ENCODE results near the gene ZNF84.

Gene ZNF84

GRCh38 chr12:133037207-133038005 lies at the start of gene ZNF84:
Gene ZNF84, plus strand, starts transcription at chr12:133037509. Its CDS starts 3,959 bp downstream, at chr12:133041468.
- in situ Hi-C loops (cut with MboI; ENCODE audit: low sequenced_read_pairs), result no loop called here

GRCh38 chr12:132998741-132999140 lies 38.6 kb upstream of the ZNF84 start:
- in situ Hi-C loops (cut with MboI; ENCODE audit: low sequenced_read_pairs), result no loop called here

GRCh38 chr12:133010657-133011297 lies 26.5 kb upstream of the ZNF84 start:
- in situ Hi-C loops (cut with MboI; ENCODE audit: low sequenced_read_pairs), result no loop called here

- in situ Hi-C loops (cut with MboI; ENCODE audit: low sequenced_read_pairs), result no loop called here
Measured at GRCh38 chr12:133023566-133023965, 13.7 kb upstream of the ZNF84 start.

- in situ Hi-C loops (cut with MboI; ENCODE audit: low sequenced_read_pairs), result no loop called here
Measured at GRCh38 chr12:133026996-133027395, 10.3 kb upstream of the ZNF84 start.

- in situ Hi-C loops (cut with MboI; ENCODE audit: low sequenced_read_pairs), result no loop called here
Measured at GRCh38 chr12:133038118-133038709, 905 bp downstream of the ZNF84 start.

GRCh38 chr12:133046698-133047097 lies 9.4 kb downstream of the ZNF84 start:
- in situ Hi-C loops (cut with MboI; ENCODE audit: low sequenced_read_pairs), result no loop called here

- in situ Hi-C loops (cut with MboI; ENCODE audit: low sequenced_read_pairs), result no loop called here
Measured at GRCh38 chr12:133057446-133057845, 20.1 kb downstream of the ZNF84 start.

GRCh38 chr12:133058203-133059113 lies 21.1 kb downstream of the ZNF84 start:
- in situ Hi-C loops (cut with MboI; ENCODE audit: low sequenced_read_pairs), result no loop called here

- in situ Hi-C loops (cut with MboI; ENCODE audit: low sequenced_read_pairs), result no loop called here
Measured at GRCh38 chr12:133061954-133062353, 24.6 kb downstream of the ZNF84 start.

GRCh38 chr12:133063556-133063955 lies 26.2 kb downstream of the ZNF84 start:
- in situ Hi-C loops (cut with MboI; ENCODE audit: low sequenced_read_pairs), result no loop called here

- in situ Hi-C loops (cut with MboI; ENCODE audit: low sequenced_read_pairs), result no loop called here
Measured at GRCh38 chr12:133073836-133074235, 36.5 kb downstream of the ZNF84 start.

GRCh38 chr12:133080026-133080367 lies 42.7 kb downstream of the ZNF84 start:
- in situ Hi-C loops (cut with MboI; ENCODE audit: low sequenced_read_pairs), result no loop called here

- in situ Hi-C loops (cut with MboI; ENCODE audit: low sequenced_read_pairs), result no loop called here
Measured at GRCh38 chr12:133080368-133081158, 43.3 kb downstream of the ZNF84 start, which contains the start of gene ZNF140. Gene ZNF140, plus strand, starts transcription at chr12:133080923. Its CDS starts 398 bp downstream, at chr12:133081321.

GRCh38 chr12:133081159-133081780 lies 44.0 kb downstream of the ZNF84 start:
- in situ Hi-C loops (cut with MboI; ENCODE audit: low sequenced_read_pairs), result no loop called here

- in situ Hi-C loops (cut with MboI; ENCODE audit: low sequenced_read_pairs), result no loop called here
Measured at GRCh38 chr12:133083345-133083744, 46.0 kb downstream of the ZNF84 start.

GRCh38 chr12:133105620-133106019 lies 68.3 kb downstream of the ZNF84 start:
- in situ Hi-C loops (cut with MboI; ENCODE audit: low sequenced_read_pairs), result no loop called here

GRCh38 chr12:133106253-133106652 lies 68.9 kb downstream of the ZNF84 start:
- in situ Hi-C loops (cut with MboI; ENCODE audit: low sequenced_read_pairs), result no loop called here

- in situ Hi-C loops (cut with MboI; ENCODE audit: low sequenced_read_pairs), result no loop called here
Measured at GRCh38 chr12:133107121-133107520, 69.8 kb downstream of the ZNF84 start.

GRCh38 chr12:133108150-133108549 lies 70.8 kb downstream of the ZNF84 start:
- in situ Hi-C loops (cut with MboI; ENCODE audit: low sequenced_read_pairs), result no loop called here
